HepG2 (cell line): ENCODE results near the gene TMEM44. TPM values are rescaled to one million over a fixed set of nuclear protein-coding genes. Genes with fewer than 3 reads are reported as not detected.

Source experiments
- ATAC-seq: fragments of 200-7000 bp; cut with Tn5 transposase; 3 replicates; pipeline ENCODE4 v1.9.1; 2020; ENCODE audit warnings: mild to moderate bottlenecking, moderate library complexity
- BruUV-seq: library from RNA; stranded (reverse); fragments of 400-500 nt; replicated peaks from 2 replicates; lab custom pipeline; 2021; lab: Mats Ljungman, UMichigan
- CTCF ChIA-PET: fragments of 300-600 bp; formaldehyde crosslinking; extraction: SDS; loops from one replicate; lab custom pipeline; 2021; ENCODE audit warnings: low total read pairs, inconsistent platforms, low intra/inter-chr PET ratio; lab: Yijun Ruan, JAX
- POLR2A ChIA-PET: fragments of 350-600 bp; sonication (Branson Sonifier 250); formaldehyde crosslinking; loops from one replicate; lab custom pipeline; 2020; ENCODE audit warnings: antibody characterized with exemption, inconsistent platforms; lab: Yijun Ruan, JAX
- DNase-seq: peaks from one replicate; pipeline ENCODE4 v3.0.0-alpha.2; 2015; ENCODE audit warnings: low spot score
- FAIRE-seq: peaks from 3 replicates; lab custom pipeline; 2011; peaks lifted over from hg19 to GRCh38; lab: Jason Lieb, UNC
- H2AFZ ChIP-seq: one replicate; pipeline ENCODE4 v1.6.1; 2011; ENCODE audit warnings: low read length, inconsistent platforms
- H3K27ac ChIP-seq: fragments of 300-600 bp; 3 replicates; pipeline ENCODE4 v1.8.0; 2011; ENCODE audit warnings: mixed run types, mild to moderate bottlenecking, mixed read lengths, low read length, inconsistent platforms; ENCODE audit not compliant: insufficient read depth; ENCODE audit errors: extremely low read length
- H3K27me3 ChIP-seq, 2 experiments: fragments of 200-600 bp in 1 of 2; 2 replicates in 1 of 2; 3 replicates in 1 of 2; pipeline versions ENCODE4 v1.6.0 to v1.8.0; 2011; ENCODE audit warnings: low read length in 2 of 2, mild to moderate bottlenecking in 2 of 2, moderate library complexity in 2 of 2, inconsistent platforms in 1 of 2; ENCODE audit not compliant: insufficient read depth in 2 of 2, control insufficient read depth in 1 of 2
- H3K36me3 ChIP-seq, 2 experiments: fragments of 200-600 bp in 1 of 2; replicated peaks in 1 of 2; 2 replicates in 1 of 2; 3 replicates in 1 of 2; pipeline versions ENCODE4 v1.5.1 to v1.8.0; 2011; ENCODE audit warnings: low read length in 2 of 2, inconsistent platforms in 1 of 2; ENCODE audit not compliant: insufficient read depth in 2 of 2, control insufficient read depth in 1 of 2
- H3K4me1 ChIP-seq: 2 replicates; pipeline ENCODE4 v1.5.1; 2012; ENCODE audit warnings: low read length, inconsistent platforms; ENCODE audit not compliant: insufficient read depth
- H3K4me2 ChIP-seq: 2 replicates; pipeline ENCODE4 v1.6.0; 2011; ENCODE audit warnings: low read depth, low read length, inconsistent platforms
- H3K4me3 ChIP-seq, 3 experiments: fragments of 200-600 bp in 1 of 3; sonication (generic), shearing (Covaris generic) in 1 of 3; replicated peaks in 1 of 3; 2 replicates each; pipeline ENCODE4 v1.5.1; 2011 to 2016; ENCODE audit warnings: low read length in 3 of 3, inconsistent platforms in 2 of 3, low read depth in 2 of 3, mild to moderate bottlenecking in 2 of 3, control low read depth in 1 of 3, mixed read lengths in 1 of 3; ENCODE audit not compliant: insufficient read depth in 1 of 3
- H3K79me2 ChIP-seq: one replicate; pipeline ENCODE4 v1.6.1; 2011; ENCODE audit warnings: low read length, inconsistent platforms; ENCODE audit not compliant: insufficient read depth
- H3K9ac ChIP-seq: 2 replicates; pipeline ENCODE4 v1.6.0; 2011; ENCODE audit warnings: mild to moderate bottlenecking, low read depth, low read length, inconsistent platforms; ENCODE audit not compliant: insufficient read depth
- H3K9me3 ChIP-seq: 2 replicates; pipeline ENCODE4 v1.5.1; 2012; ENCODE audit warnings: mild to moderate bottlenecking, low read length
- H4K20me1 ChIP-seq: 2 replicates; pipeline ENCODE4 v1.6.0; 2011; ENCODE audit warnings: inconsistent platforms, mild to moderate bottlenecking, low read length, moderate library complexity; ENCODE audit not compliant: insufficient read depth
- CCDC6 ChIP-seq: sonication (generic); formaldehyde crosslinking; IDR thresholded peaks from 2 replicates; pipeline ENCODE4 v1.8.1; 2022; ENCODE audit warnings: mild to moderate bottlenecking, missing genetic modification reagents, moderate library complexity
- FOXM1 ChIP-seq: sonication (generic); formaldehyde crosslinking; IDR thresholded peaks from 2 replicates; pipeline ENCODE4 v1.5.0; 2020; ENCODE audit warnings: missing genetic modification reagents
- GFI1 ChIP-seq: sonication (generic); formaldehyde crosslinking; IDR thresholded peaks from 2 replicates; pipeline ENCODE4 v1.5.0; 2020; ENCODE audit warnings: missing genetic modification reagents, mild to moderate bottlenecking, borderline replicate concordance
- HNRNPK ChIP-seq: fragments of 200-400 bp; formaldehyde crosslinking; IDR thresholded peaks from 2 replicates; pipeline ENCODE4 v1.6.1; 2018; ENCODE audit warnings: low read length, low read depth, moderate library complexity, mild to moderate bottlenecking; ENCODE audit not compliant: poor library complexity, severe bottlenecking
- IRF2 ChIP-seq: IDR thresholded peaks from 2 replicates; pipeline ENCODE4 v1.6.1; 2018; ENCODE audit warnings: missing genetic modification reagents, missing compliant biosample characterization
- MAZ ChIP-seq, 2 experiments: sonication (generic) in 1 of 2; formaldehyde crosslinking in 1 of 2; IDR thresholded peaks; 2 replicates each; pipeline versions ENCODE4 v1.5.0 to v1.6.1; 2012 to 2020; ENCODE audit warnings: low read depth in 2 of 2, mild to moderate bottlenecking in 2 of 2, borderline replicate concordance in 1 of 2, improper control_type of control experiment in 1 of 2, low read length in 1 of 2, missing genetic modification reagents in 1 of 2, moderate library complexity in 1 of 2
- PRPF4 ChIP-seq: fragments of 200-400 bp; formaldehyde crosslinking; IDR thresholded peaks from 2 replicates; pipeline ENCODE4 v1.6.1; 2016; ENCODE audit warnings: low read length, low read depth; ENCODE audit not compliant: poor library complexity, severe bottlenecking
- RBFOX2 ChIP-seq: fragments of 200-400 bp; formaldehyde crosslinking; IDR thresholded peaks from 2 replicates; pipeline ENCODE4 v1.6.1; 2017; ENCODE audit warnings: low read depth, mild to moderate bottlenecking, low read length
- RXRA ChIP-seq: sonication (generic); formaldehyde crosslinking; IDR thresholded peaks from 2 replicates; pipeline ENCODE4 v1.5.1; 2020; ENCODE audit warnings: missing genetic modification reagents
- TMF1 ChIP-seq: sonication (generic); formaldehyde crosslinking; IDR thresholded peaks from 2 replicates; pipeline ENCODE4 v1.8.1; 2022; ENCODE audit warnings: low read depth, missing genetic modification reagents
- ZNF224 ChIP-seq: sonication (generic); formaldehyde crosslinking; IDR thresholded peaks from 2 replicates; pipeline ENCODE4 v1.5.0; 2020; ENCODE audit warnings: mild to moderate bottlenecking, missing genetic modification reagents
- ZNF234 ChIP-seq: sonication (generic); formaldehyde crosslinking; conservative IDR thresholded peaks from 2 replicates; pipeline ENCODE4 v1.5.1; 2020; ENCODE audit warnings: mild to moderate bottlenecking, missing genetic modification reagents
- ZNF580 ChIP-seq: IDR thresholded peaks from 2 replicates; pipeline ENCODE4 v1.6.1; 2016; ENCODE audit warnings: low read depth, borderline replicate concordance
- ZNF619 ChIP-seq: sonication (generic); formaldehyde crosslinking; IDR thresholded peaks from 2 replicates; pipeline ENCODE4 v1.4.0; 2020; ENCODE audit warnings: mild to moderate bottlenecking, missing genetic modification reagents
- ZNF710 ChIP-seq: sonication (generic); formaldehyde crosslinking; IDR thresholded peaks from 2 replicates; pipeline ENCODE4 v1.5.0; 2020; ENCODE audit warnings: mild to moderate bottlenecking, missing genetic modification reagents, borderline replicate concordance
- WGBS: methylation state at CpG from one replicate; pipeline ENCODE4 v1.1.6; 2017; ENCODE audit warnings: low lambda C conversion rate; 5-methylcytosine and 5-hydroxymethylcytosine counted together
- in situ Hi-C: cut with HindIII; loops from 2 replicates; pipeline ENCODE4 v1.10.0; 2017; ENCODE audit warnings: low pct_unique_long_range_greater_than_20kb; ENCODE audit not compliant: extremely low pct_ligation_motif_present
- intact Hi-C: fragments of 100-400 bp; cut with micrococcal nuclease; formaldehyde crosslinking; loops from one replicate; pipeline ENCODE4 v1.10.0; 2022; ENCODE audit not compliant: unreplicated experiment
- polyA plus RNA-seq, 8 experiments: library from polyadenylated mRNA; depleted of rRNA in 3 of 8; stranded (reverse) in 7 of 8; unstranded in 1 of 8; fragments of >200 nt; fragmentation: Illumina TruSeq in 4 of 8; extraction: Trizol in 4 of 8; gene quantifications; 2 replicates each; pipeline versions ENCODE4 v1.2.1 to v1.2.3, GENCODE V29; 2011 to 2016; ENCODE audit warnings: low read depth in 4 of 8, missing spikeins in 1 of 8, mixed read lengths in 1 of 8; ENCODE audit not compliant: insufficient read depth in 1 of 8
- total RNA-seq, 5 experiments: library from RNA; depleted of rRNA; stranded (reverse); fragments of >200 nt; fragmentation: Illumina TruSeq; extraction: Trizol; gene quantifications; 2 replicates each; pipeline ENCODE4 v1.2.3, GENCODE V29; 2016; ENCODE audit warnings: low read depth in 1 of 5

The TMEM44 gene
- total and polyA plus RNA-seq, 2 of the 13 experiments (the other 11 are each of a cell fraction or from before 2014, with no cell fraction given), result 7.3 to 13.8 TPM

- no TSS peak for BruUV-seq
- in situ Hi-C loops, result no loop called here
Observed at GRCh38 chr3:194588236-194588635, 45.0 kb downstream of the TMEM44 start.

More at GRCh38 chr3:194588236-194588635, 45.0 kb downstream of the TMEM44 start:
- H3K36me3 ChIP-seq, result 0 out of 5 replicates have a peak, but pooled peaks cover 0 to 5% of the 10 kb centered on the region in 2 experiments
- CTCF ChIA-PET, result no interaction called here
- TF ChIP-seq ZNF580 (no peak), ZNF710 (no peak), CCDC6 (CRISPR knock-in tag) (no peak), ZNF234 (CRISPR knock-in tag) (no peak), RBFOX2 (no peak), IRF2 (CRISPR knock-in tag) (no peak), FOXM1 (no peak), GFI1 (CRISPR knock-in tag) (no peak), MAZ (IDR thresholded peaks at IDR 0.05; ENCODE audit: borderline replicate concordance, low read depth, low read length) (no peak), MAZ (CRISPR knock-in tag; IDR thresholded peaks at IDR 0.05; ENCODE audit: low read depth) (no peak), PRPF4 (no peak), HNRNPK (no peak), TMF1 (CRISPR knock-in tag) (no peak), RXRA (CRISPR knock-in tag) (no peak), ZNF224 (CRISPR knock-in tag) (no peak), ZNF619 (no peak)
- no peaks in the 10 kb centered on the region for H3K9me3 ChIP-seq
- H3K4me3 ChIP-seq, result no peak overlapping the region
- peaks cover 24% of the 10 kb centered on the region for H3K4me1 ChIP-seq
- H2AFZ ChIP-seq, result no peak overlapping the region
- H3K9ac ChIP-seq, result no peak overlapping the region
- DNase-seq, result no peak
- peaks cover 11% of the 10 kb centered on the region for H3K79me2 ChIP-seq
- no peak for FAIRE-seq
- no peak overlapping the region for H3K27ac ChIP-seq
- intact Hi-C loops, result no loop called here
- no peaks in the 10 kb centered on the region; a peak in 1 of 5 replicates for H3K27me3 ChIP-seq
- ATAC-seq, result no peak
- no peak overlapping the region for H3K4me2 ChIP-seq
- no peaks in the 10 kb centered on the region for H4K20me1 ChIP-seq
- POLR2A ChIA-PET, result no interaction called here
- 94% methylated on average over 9 of the region's 13 CpGs for WGBS
